ENCODE data around the gene FAM149B1. TPM values are rescaled to one million over a fixed set of nuclear protein-coding genes. Genes with fewer than 3 reads are reported as not detected.
A peak's percentile ranks its signal among the peaks of the same experiment; 100 is the strongest.

Gene FAM149B1
- total and polyA plus RNA-seq, 2 of the 13 experiments (the other 11 are each of a cell fraction or from before 2014, with no cell fraction given), result 9.3 to 16.8 TPM

DNA sequence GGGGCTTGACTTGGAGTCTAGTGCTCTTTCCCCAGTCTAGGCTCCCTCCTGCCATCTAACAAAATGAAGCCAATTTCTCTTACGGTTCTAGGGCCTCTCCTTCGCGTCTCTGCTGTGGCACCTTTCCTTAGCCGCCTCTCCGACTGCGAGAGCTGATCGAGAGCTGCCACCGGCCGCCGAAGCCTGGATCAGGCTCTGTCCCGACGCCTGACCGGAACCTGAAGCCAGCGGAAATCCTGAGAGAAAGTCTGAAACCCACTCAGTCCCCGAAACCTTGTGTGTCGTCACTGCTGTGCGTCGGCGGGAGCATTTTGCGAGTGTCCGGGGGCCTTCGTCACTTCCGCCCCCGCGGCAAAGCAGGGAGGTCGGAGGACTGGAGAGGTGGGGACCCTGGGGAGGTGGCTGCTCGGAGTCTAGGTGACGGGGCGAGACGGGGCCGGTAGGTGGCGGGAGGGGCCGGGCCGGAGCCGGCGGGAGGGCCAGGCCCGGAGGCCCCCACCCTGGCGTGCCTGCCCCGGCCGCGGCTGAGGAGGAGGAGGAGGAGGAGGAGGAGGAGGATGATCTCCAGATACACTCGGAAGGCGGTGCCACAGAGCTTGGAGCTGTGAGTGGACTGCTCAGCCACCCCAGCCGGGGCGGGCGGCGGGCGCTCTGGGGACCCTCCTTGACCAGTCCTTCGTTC lies at the start of gene FAM149B1, which contains the start of gene ECD (continued):
- TF ChIP-seq ZNF878 (CRISPR knock-in tag; IDR thresholded peaks at IDR 0.05) (peak; percentile 86), ARID2 (CRISPR knock-in tag; IDR thresholded peaks at IDR 0.05; ENCODE audit: borderline replicate concordance) (peak; percentile 49; the same call in 1 of the 2 replicates), NFIB (CRISPR knock-in tag; IDR thresholded peaks at IDR 0.05; ENCODE audit: borderline replicate concordance) (no peak), SOX5 (CRISPR knock-in tag; IDR thresholded peaks at IDR 0.05; ENCODE audit: borderline replicate concordance) (peak; percentile 69; the same call in 1 of the 2 replicates), FOSL2 (CRISPR knock-in tag; IDR thresholded peaks at IDR 0.05) (peak; percentile 70), ATM (IDR thresholded peaks at IDR 0.05; ENCODE audit: borderline replicate concordance) (no peak), ZNF512 (CRISPR knock-in tag; IDR thresholded peaks at IDR 0.05) (no peak), ZNF264 (CRISPR knock-in tag; IDR thresholded peaks at IDR 0.05) (peak; percentile 18; the same call in 1 of the 2 replicates), HNF1B (CRISPR knock-in tag; IDR thresholded peaks at IDR 0.05) (peak; percentile 88), PRPF4 (IDR thresholded peaks at IDR 0.05; ENCODE audit: low read depth, low read length, poor library complexity, severe bottlenecking) (no peak), ZSCAN9 (CRISPR knock-in tag; IDR thresholded peaks at IDR 0.05; ENCODE audit: borderline replicate concordance) (no peak), SAFB2 (CRISPR knock-in tag; IDR thresholded peaks at IDR 0.05; ENCODE audit: borderline replicate concordance, low read depth) (peak; percentile 72), GATA4 (IDR thresholded peaks at IDR 0.05; ENCODE audit: borderline replicate concordance, low read depth) (0 out of 2 replicates have a peak, but pooled peaks have one; percentile 45), RBAK (CRISPR knock-in tag; IDR thresholded peaks at IDR 0.05) (no peak), ZNF598 (CRISPR knock-in tag; IDR thresholded peaks at IDR 0.05; ENCODE audit: borderline replicate concordance) (peak; percentile 41; the same call in 1 of the 2 replicates), MEF2D (CRISPR knock-in tag; IDR thresholded peaks at IDR 0.05) (peak; percentile 84), ARHGAP35 (CRISPR knock-in tag; IDR thresholded peaks at IDR 0.05; ENCODE audit: borderline replicate concordance) (peak; percentile 60; the same call in 1 of the 2 replicates), HNRNPK (IDR thresholded peaks at IDR 0.05; ENCODE audit: low read depth, low read length, poor library complexity, severe bottlenecking) (peak; percentile 82), ZC3H4 (CRISPR knock-in tag; IDR thresholded peaks at IDR 0.05; ENCODE audit: borderline replicate concordance) (no peak), UBTF (CRISPR knock-in tag; IDR thresholded peaks at IDR 0.05) (peak; percentile 80)
- TF ChIP-seq, protein P1, sequence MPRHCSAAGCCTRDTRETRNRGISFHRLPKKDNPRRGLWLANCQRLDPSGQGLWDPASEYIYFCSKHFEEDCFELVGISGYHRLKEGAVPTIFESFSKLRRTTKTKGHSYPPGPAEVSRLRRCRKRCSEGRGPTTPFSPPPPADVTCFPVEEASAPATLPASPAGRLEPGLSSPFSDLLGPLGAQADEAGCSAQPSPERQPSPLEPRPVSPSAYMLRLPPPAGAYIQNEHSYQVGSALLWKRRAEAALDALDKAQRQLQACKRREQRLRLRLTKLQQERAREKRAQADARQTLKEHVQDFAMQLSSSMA (CRISPR knock-in tag; IDR thresholded peaks at IDR 0.05), result peak; percentile 98
- TF ChIP-seq, protein P2, sequence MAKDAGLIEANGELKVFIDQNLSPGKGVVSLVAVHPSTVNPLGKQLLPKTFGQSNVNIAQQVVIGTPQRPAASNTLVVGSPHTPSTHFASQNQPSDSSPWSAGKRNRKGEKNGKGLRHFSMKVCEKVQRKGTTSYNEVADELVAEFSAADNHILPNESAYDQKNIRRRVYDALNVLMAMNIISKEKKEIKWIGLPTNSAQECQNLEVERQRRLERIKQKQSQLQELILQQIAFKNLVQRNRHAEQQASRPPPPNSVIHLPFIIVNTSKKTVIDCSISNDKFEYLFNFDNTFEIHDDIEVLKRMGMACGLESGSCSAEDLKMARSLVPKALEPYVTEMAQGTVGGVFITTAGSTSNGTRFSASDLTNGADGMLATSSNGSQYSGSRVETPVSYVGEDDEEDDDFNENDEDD (CRISPR knock-in tag; IDR thresholded peaks at IDR 0.05; ENCODE audit: borderline replicate concordance), result peak; percentile 54; the same call in 1 of the 2 replicates

Measured in HepG2 (cell line).